ENCODE results near the gene PHF13. TPM values are rescaled to one million over a fixed set of nuclear protein-coding genes. Genes with fewer than 3 reads are reported as not detected.

The PHF13 gene
- 10 to 100 TPM in 2 of 3 donors, 1 to 10 TPM in 1; 7.3 to 14.2 (median 10.9) TPM for total RNA-seq
- 5.4 TPM for total RNA-seq (2013)

DNA sequence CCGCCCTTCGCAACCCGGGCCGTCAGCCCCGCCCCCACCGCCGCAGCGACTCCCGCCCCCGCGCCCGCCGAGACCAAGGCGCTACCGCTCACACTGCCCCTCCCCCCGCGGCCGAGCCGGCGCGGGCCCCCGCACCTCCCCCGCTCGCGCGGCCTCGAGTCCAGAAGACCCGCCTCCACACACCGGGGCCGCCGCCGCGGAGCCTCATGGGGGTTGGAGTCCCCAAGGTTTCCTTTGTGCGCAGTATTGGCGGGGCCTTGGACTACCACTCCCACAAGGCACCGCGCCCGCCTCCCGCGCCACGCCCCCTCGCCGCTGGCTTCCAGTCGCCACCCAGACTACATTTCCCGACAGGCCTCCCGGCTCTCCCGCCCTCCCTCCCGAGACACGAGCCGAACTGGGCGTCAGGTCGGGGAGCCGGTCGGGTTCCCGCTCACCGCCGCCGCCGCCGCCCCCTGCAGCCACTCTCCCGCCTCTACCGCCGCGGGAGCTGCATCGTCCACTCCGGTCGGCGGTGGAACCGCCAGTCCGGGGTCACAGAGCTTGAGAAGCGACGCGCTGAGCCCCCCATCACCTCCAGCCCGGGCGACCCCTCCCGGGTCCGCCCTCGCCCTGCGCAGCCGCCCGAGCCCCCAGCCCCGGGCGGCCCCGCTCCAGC lies at the start of gene PHF13:
Gene PHF13 (plus strand): TSS at position 371 of the 658 bp plus-strand sequence. CDS start 336 bp downstream, outside the sequence.
- Mint-ChIP-seq H3K4me1 (peaks cover 7 to 14% of the 10 kb centered on the region in 2 donors), H3K27me3 (ENCODE audit: low read depth in 2 of 2) (no peaks in the 10 kb centered on the region)

DNA sequence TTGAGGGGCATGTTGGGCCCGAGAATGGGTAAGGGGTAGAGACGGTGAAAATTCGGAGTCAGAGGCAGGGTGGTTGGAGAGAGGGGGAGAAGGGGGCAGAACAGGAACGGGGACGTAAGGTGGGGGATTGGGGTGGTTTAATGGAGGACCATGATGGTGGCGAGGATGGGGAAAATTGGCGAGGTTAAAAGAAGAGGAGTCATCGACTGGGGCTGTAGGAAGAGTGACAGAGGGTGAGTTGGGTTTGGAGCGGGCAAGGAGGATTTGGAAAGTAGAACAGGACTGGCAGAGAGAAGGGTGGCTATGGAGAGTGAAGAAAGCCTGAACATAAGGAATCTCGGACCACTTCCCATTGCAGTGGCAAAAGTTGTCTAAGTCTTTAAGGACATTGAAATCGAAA lies 44.5 kb upstream of the PHF13 start:
- intact Hi-C loops (cut with micrococcal nuclease) = no loop called here
- Histone ChIP-seq H3K27me3 (ENCODE audit: control insufficient read depth, insufficient read depth, low read length) (no peaks in the 10 kb centered on the region), H3K36me3 (ENCODE audit: control insufficient read depth, insufficient read depth, low read length) (no peaks in the 10 kb centered on the region), H3K4me1 (ENCODE audit: control insufficient read depth, insufficient read depth, low read length) (no peaks in the 10 kb centered on the region), H3K4me3 (ENCODE audit: low read length) (no peak overlapping the region), H3K9me3 (ENCODE audit: control insufficient read depth, insufficient read depth, low read length) (no peaks in the 10 kb centered on the region), H3K27ac (ENCODE audit: low read length) (no peak overlapping the region)
- DNase-seq = no peak
- Mint-ChIP-seq H3K27ac (no peak overlapping the region), H3K4me3 (no peak overlapping the region), H3K9me3 (no peaks in the 10 kb centered on the region), H3K36me3 (no peaks in the 10 kb centered on the region), H3K4me1 (no peaks in the 10 kb centered on the region), H3K27me3 (ENCODE audit: low read depth in 2 of 2) (peaks cover 7 to 12% of the 10 kb centered on the region in 2 donors)
- WGBS (ENCODE audit: insufficient coverage) = 89% methylated on average over 11 of the region's 11 CpGs
- no peak for ATAC-seq
- TF ChIP-seq, protein P1, sequence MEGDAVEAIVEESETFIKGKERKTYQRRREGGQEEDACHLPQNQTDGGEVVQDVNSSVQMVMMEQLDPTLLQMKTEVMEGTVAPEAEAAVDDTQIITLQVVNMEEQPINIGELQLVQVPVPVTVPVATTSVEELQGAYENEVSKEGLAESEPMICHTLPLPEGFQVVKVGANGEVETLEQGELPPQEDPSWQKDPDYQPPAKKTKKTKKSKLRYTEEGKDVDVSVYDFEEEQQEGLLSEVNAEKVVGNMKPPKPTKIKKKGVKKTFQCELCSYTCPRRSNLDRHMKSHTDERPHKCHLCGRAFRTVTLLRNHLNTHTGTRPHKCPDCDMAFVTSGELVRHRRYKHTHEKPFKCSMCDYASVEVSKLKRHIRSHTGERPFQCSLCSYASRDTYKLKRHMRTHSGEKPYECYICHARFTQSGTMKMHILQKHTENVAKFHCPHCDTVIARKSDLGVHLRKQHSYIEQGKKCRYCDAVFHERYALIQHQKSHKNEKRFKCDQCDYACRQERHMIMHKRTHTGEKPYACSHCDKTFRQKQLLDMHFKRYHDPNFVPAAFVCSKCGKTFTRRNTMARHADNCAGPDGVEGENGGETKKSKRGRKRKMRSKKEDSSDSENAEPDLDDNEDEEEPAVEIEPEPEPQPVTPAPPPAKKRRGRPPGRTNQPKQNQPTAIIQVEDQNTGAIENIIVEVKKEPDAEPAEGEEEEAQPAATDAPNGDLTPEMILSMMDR (IDR thresholded peaks at IDR 0.05) = no peak

More for the DNA sequence above, at the start of gene PHF13:
- DNase-seq (peak; percentile 98 to 99), ATAC-seq (peak; percentile 94 to 100 (median 96))
- TF ChIP-seq, protein P1 (IDR thresholded peaks at IDR 0.05) = no peak
- no peaks in the 10 kb centered on the region for H3K36me3 ChIP-seq (ENCODE audit: control insufficient read depth, insufficient read depth, low read length)
- intact Hi-C loops (cut with micrococcal nuclease) = loop anchor here (1.0 kb wide), 1 partner anchor 10 kb away; no protein-coding TSS in a partner anchor
- no peaks in the 10 kb centered on the region for H3K27me3 ChIP-seq (ENCODE audit: control insufficient read depth, insufficient read depth, low read length)
- peak within 1 kb of the TSS; percentile 85 to 88 for H3K27ac Mint-ChIP-seq
- H3K4me3 ChIP-seq (ENCODE audit: low read length) = peak within 1 kb of the TSS; percentile 64
- no peaks in the 10 kb centered on the region for H3K9me3 Mint-ChIP-seq
- WGBS (ENCODE audit: insufficient coverage) = under 1% methylated on average over 84 of the region's 84 CpGs
- H3K27ac ChIP-seq (ENCODE audit: low read length) = peak within 1 kb of the TSS; percentile 61
- H3K4me1 ChIP-seq (ENCODE audit: control insufficient read depth, insufficient read depth, low read length) = peaks cover 17% of the 10 kb centered on the region
- H3K9me3 ChIP-seq (ENCODE audit: control insufficient read depth, insufficient read depth, low read length) = no peaks in the 10 kb centered on the region
- H3K36me3 Mint-ChIP-seq = no peaks in the 10 kb centered on the region
- peak within 1 kb of the TSS; percentile 93 for H3K4me3 Mint-ChIP-seq

DNA sequence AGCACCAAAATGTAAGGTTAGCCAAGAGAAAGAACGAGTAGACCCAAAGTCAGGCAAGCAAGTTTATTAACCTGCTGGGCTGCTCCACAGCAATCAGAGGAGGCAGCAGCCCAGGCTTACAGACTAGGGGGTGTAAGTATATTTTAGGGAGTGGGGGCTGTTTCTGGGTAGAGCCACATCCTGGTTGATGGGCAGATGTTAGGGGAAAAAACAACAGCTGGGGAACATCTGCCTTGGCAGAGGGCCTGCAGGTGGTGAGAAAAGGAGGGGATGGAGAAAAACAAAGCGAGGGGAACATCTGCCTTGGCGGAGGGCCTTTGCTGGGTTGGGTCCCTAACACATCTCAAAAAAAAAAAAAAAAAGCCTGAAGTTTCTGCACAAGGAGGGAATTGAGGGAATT lies 43.4 kb upstream of the PHF13 start:
- no peak overlapping the region for H3K27ac ChIP-seq (ENCODE audit: low read length)
- DNase-seq (no peak), ATAC-seq (no peak)
- no peaks in the 10 kb centered on the region for H3K36me3 Mint-ChIP-seq
- intact Hi-C loops (cut with micrococcal nuclease) = no loop called here
- no peaks in the 10 kb centered on the region for H3K4me1 Mint-ChIP-seq
- H3K4me3 Mint-ChIP-seq = no peak overlapping the region
- 75% methylated on average over 1 of the region's 3 CpGs for WGBS (ENCODE audit: insufficient coverage)
- H3K4me1 ChIP-seq (ENCODE audit: control insufficient read depth, insufficient read depth, low read length) = no peaks in the 10 kb centered on the region
- H3K27ac Mint-ChIP-seq = no peak overlapping the region
- H3K4me3 ChIP-seq (ENCODE audit: low read length) = no peak overlapping the region
- peaks cover 7 to 12% of the 10 kb centered on the region in 2 donors for H3K27me3 Mint-ChIP-seq (ENCODE audit: low read depth in 2 of 2)
- TF ChIP-seq, protein P1 (IDR thresholded peaks at IDR 0.05) = no peak
- H3K27me3 ChIP-seq (ENCODE audit: control insufficient read depth, insufficient read depth, low read length) = no peaks in the 10 kb centered on the region
- H3K36me3 ChIP-seq (ENCODE audit: control insufficient read depth, insufficient read depth, low read length) = no peaks in the 10 kb centered on the region
- no peaks in the 10 kb centered on the region for H3K9me3 Mint-ChIP-seq
- no peaks in the 10 kb centered on the region for H3K9me3 ChIP-seq (ENCODE audit: control insufficient read depth, insufficient read depth, low read length)
